Gastrocnemius medialis (tissue), 4 donors: ENCODE results near the gene KMT5B.

ENCODE experiments used
- CTCF ChIP-seq, 5 experiments: fragments of 450-650 bp in 3 of 5; fragments of 200-600 bp in 2 of 5; sonication (generic) in 2 of 5; IDR thresholded peaks in 4 of 5; conservative IDR thresholded peaks in 1 of 5; 1 replicate in 4 of 5; 2 replicates in 1 of 5; pipeline ENCODE4 v1.5.1; 2016 to 2019; ENCODE audit warnings: antibody characterized with exemption in 5 of 5, mild to moderate bottlenecking in 3 of 5, moderate library complexity in 3 of 5
- POLR2A ChIP-seq, 2 donors: fragments of 450-650 bp; IDR thresholded peaks; one replicate each; pipeline ENCODE4 v1.6.1; 2017; ENCODE audit warnings: antibody characterized with exemption in 2 of 2, mild to moderate bottlenecking in 2 of 2, moderate library complexity in 2 of 2

- TF ChIP-seq CTCF (IDR thresholded peaks at IDR 0.05 in 4 of 5, conservative IDR thresholded peaks at IDR 0.05 in 1 of 5) = no peak
- no peak for TF ChIP-seq POLR2A (IDR thresholded peaks at IDR 0.05)
Measured at GRCh38 chr11:68168694-68169093, 44.4 kb downstream of the KMT5B start.
